CD4-positive, alpha-beta T cell treated with Interleukin-21 for 1 hour (primary cell): ENCODE measurements around the gene SLC25A10.

Experiments used
- DNase-seq: peaks from one replicate; pipeline ENCODE4 v3.0.0-alpha.2; 2020

The SLC25A10 gene

GRCh38 chr17:81687770-81688541 is 24.1 kb upstream of the SLC25A10 start:
- DNase-seq, result no peak

DNA sequence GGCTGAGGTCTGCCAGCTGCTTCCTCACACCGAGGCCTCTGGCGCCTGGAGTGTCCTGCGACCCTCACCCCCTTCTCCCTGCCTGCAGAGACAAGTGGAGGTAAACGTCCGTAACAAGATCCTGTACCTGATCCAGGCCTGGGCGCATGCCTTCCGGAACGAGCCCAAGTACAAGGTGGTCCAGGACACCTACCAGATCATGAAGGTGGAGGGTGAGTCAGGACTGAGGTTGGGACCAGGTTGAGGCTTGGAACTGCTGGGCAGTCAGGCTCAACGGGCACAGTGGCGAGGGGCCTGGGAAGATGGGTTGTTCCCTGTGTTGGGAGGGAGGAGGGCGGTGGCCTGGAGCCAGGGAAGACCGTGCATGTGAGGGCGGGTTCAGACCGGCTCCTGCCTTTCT is 23.5 kb upstream of the SLC25A10 start:
- DNase-seq, result no peak

DNA sequence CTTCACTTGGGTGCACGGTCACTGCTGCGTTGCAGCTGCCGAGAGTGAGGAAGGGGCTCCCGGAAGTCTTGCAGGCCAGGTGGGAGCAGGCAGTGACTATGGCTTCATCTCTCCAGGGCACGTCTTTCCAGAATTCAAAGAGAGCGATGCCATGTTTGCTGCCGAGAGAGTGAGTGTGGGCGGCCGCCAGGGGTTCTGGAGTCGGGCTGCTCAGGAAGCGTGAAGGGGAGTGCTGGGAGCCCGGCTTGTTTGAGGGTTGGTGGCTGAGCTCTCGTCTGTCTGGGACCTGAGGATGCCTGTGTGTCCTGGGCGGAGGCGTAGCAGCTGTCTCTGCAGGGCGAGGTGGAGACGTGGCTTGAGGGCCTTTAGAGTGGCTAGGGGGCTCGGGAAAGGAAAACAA is 22.0 kb upstream of the SLC25A10 start:
- no peak for DNase-seq

DNA sequence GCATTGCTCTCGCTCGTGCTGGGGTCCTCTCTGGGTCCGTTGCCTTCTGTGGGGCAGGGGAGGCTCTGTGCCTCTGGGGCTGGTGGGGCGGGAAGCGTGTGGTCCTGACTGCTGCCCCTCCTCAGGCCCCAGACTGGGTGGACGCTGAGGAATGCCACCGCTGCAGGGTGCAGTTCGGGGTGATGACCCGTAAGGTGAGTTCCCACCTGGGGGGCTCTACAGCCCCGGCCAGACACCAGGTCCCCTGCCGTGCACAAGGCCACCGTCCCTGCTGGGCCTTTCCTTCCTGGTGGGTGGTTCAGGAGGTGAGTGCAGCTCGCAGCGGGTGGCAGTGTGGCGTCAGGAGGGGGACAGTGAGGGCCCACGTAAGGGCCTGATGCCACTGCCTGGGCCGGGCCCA is 21.5 kb upstream of the SLC25A10 start:
- no peak for DNase-seq

GRCh38 chr17:81691196-81691595 is 20.9 kb upstream of the SLC25A10 start:
- DNase-seq, result no peak

- no peak for DNase-seq
These were observed 20.5 kb upstream of the SLC25A10 start for GRCh38 chr17:81691608-81692007.

DNA sequence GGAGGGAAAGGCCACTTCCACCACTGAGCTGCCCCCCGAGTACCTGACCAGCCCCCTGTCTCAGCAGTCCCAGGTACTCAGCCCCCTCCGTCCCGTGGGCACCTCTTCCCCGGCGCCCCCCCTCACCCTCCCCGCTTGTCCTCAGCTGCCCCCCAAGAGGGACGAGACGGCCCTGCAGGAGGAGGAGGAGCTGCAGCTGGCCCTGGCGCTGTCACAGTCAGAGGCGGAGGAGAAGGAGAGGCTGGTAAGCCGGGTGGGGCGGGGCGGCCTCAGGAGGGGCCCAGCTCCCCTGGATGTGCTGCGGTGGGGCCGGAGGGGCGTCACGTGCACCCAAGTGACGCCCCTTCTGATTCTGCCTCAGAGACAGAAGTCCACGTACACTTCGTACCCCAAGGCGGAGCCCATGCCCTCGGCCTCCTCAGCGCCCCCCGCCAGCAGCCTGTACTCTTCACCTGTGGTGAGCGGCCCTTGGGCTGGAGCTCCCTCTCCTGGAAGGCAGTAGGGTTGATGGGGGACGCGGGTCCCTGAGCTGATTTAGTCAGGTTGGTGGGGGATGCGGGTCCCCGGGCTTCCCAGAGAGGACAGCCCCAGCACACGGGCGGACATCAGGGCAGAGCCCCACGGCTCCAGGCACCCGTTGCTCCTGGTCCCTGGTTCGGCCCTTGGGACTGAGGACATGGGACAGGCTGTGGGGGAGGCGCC is 18.4 kb upstream of the SLC25A10 start:
- no peak for DNase-seq

- no peak for DNase-seq
These were observed 17.3 kb upstream of the SLC25A10 start for GRCh38 chr17:81694810-81695209.

DNA sequence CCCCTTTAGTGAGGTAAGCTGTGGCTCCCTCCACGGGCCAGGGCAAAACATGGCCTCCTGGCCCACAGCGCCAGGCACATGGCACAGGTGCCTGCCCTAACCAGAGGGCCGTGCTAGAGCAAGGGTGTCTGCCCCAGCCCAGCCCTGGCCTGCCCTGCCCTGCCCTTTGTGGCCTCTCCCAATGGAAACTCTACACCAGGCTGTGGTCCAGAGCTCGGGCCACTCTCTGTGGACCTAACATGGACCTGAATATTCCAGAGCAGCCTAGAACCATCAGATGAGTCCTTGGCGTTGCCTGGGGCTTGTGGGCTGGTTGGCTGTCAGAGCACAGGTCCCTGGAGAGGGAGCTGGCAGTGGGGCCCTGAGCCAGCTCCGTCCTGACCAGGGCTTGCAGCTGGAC is 16.9 kb upstream of the SLC25A10 start:
- DNase-seq, result no peak

GRCh38 chr17:81695801-81696200 is 16.3 kb upstream of the SLC25A10 start:
- DNase-seq, result no peak

DNA sequence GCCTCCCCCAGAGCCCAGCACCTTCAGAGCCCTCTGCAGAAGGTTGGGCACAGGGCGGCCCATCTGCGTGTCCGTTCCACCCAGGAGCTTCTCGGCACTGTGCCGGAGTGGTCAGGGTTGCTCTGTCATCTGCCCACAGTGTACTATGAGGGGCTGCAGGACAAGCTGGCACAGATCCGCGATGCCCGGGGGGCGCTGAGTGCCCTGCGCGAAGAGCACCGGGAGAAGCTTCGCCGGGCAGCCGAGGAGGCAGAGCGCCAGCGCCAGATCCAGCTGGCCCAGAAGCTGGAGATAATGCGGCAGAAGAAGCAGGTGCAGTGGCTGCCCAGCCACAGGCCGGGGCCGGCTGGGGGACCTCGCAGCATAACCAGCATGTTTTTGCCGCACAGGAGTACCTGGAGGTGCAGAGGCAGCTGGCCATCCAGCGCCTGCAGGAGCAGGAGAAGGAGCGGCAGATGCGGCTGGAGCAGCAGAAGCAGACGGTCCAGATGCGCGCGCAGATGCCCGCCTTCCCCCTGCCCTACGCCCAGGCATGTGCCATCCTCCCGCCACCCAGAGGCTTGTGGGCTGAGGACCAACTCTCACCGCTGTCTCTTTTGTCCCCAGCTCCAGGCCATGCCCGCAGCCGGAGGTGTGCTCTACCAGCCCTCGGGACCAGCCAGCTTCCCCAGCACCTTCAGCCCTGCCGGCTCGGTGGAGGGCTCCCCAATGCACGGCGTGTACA is 15.7 kb upstream of the SLC25A10 start:
- DNase-seq, result no peak

DNA sequence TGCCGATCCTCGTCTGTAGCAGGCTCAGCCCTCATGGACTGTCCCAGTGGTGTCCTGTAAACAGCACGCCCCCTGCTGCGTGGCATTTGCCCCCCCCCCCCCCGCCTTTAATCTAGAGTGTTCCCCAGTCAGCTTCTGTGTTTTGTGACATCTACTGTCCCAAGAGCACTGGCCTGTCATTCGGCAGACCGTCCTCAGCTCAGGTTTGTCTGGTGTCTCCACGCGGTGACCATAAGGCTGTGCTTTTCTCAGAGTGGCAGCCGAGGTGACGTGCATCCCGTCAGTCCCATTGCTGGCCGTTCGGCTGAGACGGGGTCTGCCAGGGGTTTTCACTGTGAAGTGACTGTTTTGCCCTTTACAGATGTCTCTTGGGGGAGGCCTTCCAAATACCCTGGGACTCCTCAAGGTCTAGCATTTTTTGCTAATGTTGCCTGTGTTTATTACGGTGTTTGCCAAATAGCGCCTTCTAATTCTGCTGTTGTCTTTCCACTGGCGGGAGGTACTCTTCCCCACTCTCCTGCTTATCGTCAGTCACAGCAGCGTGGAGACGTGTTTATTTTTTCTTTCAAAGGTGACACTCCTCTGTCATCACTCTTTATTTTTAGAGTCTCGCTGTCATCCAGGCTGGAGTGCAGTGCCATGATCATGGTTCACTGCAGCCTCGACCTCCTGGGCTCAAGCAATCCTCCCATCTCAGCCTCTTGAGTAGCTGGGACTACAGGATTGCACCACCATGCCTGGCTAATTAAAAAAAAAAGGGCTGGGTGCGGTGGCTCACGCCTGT is 14.6 kb upstream of the SLC25A10 start:
- no peak for DNase-seq

- DNase-seq, result no peak
These were observed 11.5 kb upstream of the SLC25A10 start for GRCh38 chr17:81700353-81701287.

GRCh38 chr17:81701288-81702071 is 10.6 kb upstream of the SLC25A10 start:
- peak; percentile 22 for DNase-seq

DNA sequence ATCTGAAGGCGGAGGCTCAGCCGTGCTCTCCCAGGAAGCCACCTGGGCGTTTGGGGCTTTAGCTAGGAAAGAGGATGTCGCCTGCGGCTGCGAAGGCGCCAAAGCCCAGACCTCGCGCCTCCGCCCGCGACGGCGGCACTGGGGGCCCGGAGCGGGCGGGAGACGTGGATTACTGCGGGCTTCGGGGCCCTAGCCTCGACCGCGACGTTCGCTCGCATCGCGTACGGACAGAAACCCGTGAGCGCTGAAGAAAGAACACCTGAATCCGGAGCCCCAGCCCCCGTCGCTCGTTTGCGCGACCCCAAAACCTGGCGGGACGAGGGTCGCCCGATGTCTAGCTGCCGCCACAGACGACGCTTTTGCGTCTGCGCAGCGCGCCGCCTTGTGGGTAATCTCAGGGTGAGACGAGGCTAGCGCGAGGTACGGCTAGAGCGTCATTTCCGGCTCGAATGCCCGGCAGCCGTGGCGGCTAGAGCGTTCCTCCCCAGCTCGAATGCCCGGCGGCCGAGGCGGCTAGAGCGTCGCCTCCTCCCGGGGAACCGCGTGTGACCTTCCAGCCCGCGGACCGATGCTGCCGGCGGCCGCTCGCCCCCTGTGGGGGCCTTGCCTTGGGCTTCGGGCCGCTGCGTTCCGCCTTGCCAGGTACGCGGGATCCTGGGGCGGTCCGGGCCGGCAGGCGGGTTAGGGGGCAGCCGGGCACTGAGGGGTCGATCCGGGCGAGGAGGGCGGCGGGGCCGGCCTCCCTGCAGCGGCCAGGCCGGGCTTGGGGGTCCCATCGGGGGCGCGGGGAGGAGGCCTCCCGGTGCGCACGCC is 8.9 kb upstream of the SLC25A10 start, which contains the start of gene MRPL12:
MRPL12 (plus strand) TSS at position 434 of the 813 bp plus-strand sequence; CDS start at position 569, 135 bp downstream.
- DNase-seq, result peak; percentile 91

- peak; percentile 28 for DNase-seq
These were observed 8.1 kb upstream of the SLC25A10 start for GRCh38 chr17:81703747-81704654.

- no peak for DNase-seq
These were observed 6.4 kb upstream of the SLC25A10 start for GRCh38 chr17:81705518-81706231.

DNA sequence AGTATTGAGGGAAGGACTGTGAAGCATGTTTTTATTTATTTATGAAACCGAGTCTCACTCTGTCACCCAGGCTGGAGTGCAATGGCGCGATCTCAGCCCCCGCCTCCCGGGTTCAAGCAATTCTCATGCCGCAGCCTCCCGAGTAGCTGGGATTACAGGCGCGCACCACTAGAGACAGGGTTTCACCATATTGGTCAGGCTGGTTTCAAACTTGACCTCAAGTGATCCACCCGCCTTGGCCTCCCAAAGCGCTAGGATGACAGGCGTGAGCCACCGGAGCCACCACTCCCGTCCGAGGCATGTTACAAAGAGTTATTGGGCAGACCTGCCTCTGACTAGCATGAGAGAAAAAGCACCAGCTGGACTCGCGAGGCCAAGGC is 5.9 kb upstream of the SLC25A10 start:
- DNase-seq, result no peak
